Parathyroid adenoma (tissue), 2 donors: ENCODE data around the gene KIRREL2.
A peak's percentile ranks its signal among the peaks of the same experiment; 100 is the strongest.

Source experiments
- H2AFZ ChIP-seq: fragments of 300-600 bp; sonication (generic); one replicate; pipeline ENCODE4 v1.7.0; 2017; ENCODE audit warnings: antibody characterized with exemption, mild to moderate bottlenecking
- H3K27ac ChIP-seq: fragments of 300-600 bp; sonication (generic); one replicate; pipeline ENCODE4 v1.7.0; 2017
- H3K27me3 ChIP-seq: fragments of 300-600 bp; sonication (generic); one replicate; pipeline ENCODE4 v1.7.0; 2017; ENCODE audit warnings: low read length; ENCODE audit not compliant: control insufficient read depth, insufficient read depth
- H3K36me3 ChIP-seq: fragments of 300-600 bp; sonication (generic); one replicate; pipeline ENCODE4 v1.7.0; 2017; ENCODE audit warnings: low read length; ENCODE audit not compliant: control insufficient read depth, insufficient read depth
- H3K4me1 ChIP-seq: fragments of 300-600 bp; sonication (generic); one replicate; pipeline ENCODE4 v1.7.0; 2017; ENCODE audit warnings: control low read depth
- H3K4me2 ChIP-seq: fragments of 300-600 bp; sonication (generic); one replicate; pipeline ENCODE4 v1.7.0; 2017; ENCODE audit warnings: low read length
- H3K4me3 ChIP-seq: fragments of 300-600 bp; sonication (generic); one replicate; pipeline ENCODE4 v1.7.0; 2017; ENCODE audit warnings: low read depth, low read length
- H3K79me2 ChIP-seq: fragments of 300-600 bp; sonication (generic); one replicate; pipeline ENCODE4 v1.7.0; 2017; ENCODE audit warnings: control low read depth
- H3K9ac ChIP-seq: fragments of 300-600 bp; sonication (generic); one replicate; pipeline ENCODE4 v1.7.0; 2017; ENCODE audit warnings: mild to moderate bottlenecking
- H3K9me3 ChIP-seq: fragments of 300-600 bp; sonication (generic); one replicate; pipeline ENCODE4 v1.7.0; 2017; ENCODE audit warnings: low read length; ENCODE audit not compliant: control insufficient read depth
- TF ChIP-seq, protein P1 (sequence below): fragments of 300-600 bp; sonication (generic); IDR thresholded peaks from one replicate; pipeline ENCODE4 v1.7.0; 2017; ENCODE audit warnings: antibody characterized with exemption, mild to moderate bottlenecking
- donor health status: primary hyperparathyroidism.

Gene KIRREL2

DNA sequence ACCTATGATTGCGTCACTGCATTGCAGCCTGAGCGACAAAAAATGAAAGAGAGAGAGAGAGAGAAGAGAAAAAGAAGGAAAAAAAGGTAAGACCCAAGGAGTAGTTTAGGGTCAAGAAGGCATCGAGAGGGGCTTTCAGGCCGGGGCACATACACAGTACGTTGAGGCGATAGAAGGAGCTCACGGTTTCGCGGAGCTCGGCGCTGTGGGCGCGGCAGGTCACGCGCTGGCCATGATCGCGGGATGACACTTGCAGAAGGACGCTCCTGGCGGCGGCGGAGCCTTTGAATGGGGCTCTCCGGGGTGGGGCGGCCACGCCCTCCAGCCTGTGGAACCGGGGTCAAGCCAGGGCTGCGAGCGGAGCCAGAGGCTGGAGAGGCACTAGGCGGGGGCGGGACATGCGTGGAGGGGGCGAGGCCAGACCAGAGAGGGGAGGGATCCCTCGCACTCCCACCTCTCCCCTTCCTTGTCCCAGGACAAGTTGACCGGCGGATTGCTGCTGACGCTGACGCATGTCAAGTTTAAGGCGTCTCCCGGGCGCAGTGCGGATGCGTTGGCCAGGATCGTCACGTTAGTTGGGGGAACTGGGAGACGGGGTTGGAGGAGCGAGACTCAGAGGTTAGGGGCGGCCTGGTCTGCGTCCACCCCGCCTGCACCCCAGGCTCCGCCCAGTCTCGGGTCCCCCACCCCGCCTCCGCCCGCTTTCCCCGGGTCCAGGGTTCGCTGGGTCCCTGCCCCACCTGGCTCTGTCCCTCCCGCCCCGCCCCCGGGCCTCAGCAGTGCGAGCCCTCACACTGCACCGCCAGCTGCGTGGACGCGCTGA, 11.3 kb upstream of the KIRREL2 start:
- TF ChIP-seq, protein P1, sequence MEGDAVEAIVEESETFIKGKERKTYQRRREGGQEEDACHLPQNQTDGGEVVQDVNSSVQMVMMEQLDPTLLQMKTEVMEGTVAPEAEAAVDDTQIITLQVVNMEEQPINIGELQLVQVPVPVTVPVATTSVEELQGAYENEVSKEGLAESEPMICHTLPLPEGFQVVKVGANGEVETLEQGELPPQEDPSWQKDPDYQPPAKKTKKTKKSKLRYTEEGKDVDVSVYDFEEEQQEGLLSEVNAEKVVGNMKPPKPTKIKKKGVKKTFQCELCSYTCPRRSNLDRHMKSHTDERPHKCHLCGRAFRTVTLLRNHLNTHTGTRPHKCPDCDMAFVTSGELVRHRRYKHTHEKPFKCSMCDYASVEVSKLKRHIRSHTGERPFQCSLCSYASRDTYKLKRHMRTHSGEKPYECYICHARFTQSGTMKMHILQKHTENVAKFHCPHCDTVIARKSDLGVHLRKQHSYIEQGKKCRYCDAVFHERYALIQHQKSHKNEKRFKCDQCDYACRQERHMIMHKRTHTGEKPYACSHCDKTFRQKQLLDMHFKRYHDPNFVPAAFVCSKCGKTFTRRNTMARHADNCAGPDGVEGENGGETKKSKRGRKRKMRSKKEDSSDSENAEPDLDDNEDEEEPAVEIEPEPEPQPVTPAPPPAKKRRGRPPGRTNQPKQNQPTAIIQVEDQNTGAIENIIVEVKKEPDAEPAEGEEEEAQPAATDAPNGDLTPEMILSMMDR = no peak
- no peak overlapping the region for H3K27ac ChIP-seq
- no peak overlapping the region for H3K4me3 ChIP-seq
- no peak overlapping the region for H2AFZ ChIP-seq
- H3K9me3 ChIP-seq = no peaks in the 10 kb centered on the region
- peaks cover 11% of the 10 kb centered on the region for H3K27me3 ChIP-seq
- H3K4me2 ChIP-seq = no peak overlapping the region
- H3K4me1 ChIP-seq = peaks cover 14% of the 10 kb centered on the region
- no peak overlapping the region for H3K9ac ChIP-seq
- no peaks in the 10 kb centered on the region for H3K36me3 ChIP-seq
- H3K79me2 ChIP-seq = no peaks in the 10 kb centered on the region

DNA sequence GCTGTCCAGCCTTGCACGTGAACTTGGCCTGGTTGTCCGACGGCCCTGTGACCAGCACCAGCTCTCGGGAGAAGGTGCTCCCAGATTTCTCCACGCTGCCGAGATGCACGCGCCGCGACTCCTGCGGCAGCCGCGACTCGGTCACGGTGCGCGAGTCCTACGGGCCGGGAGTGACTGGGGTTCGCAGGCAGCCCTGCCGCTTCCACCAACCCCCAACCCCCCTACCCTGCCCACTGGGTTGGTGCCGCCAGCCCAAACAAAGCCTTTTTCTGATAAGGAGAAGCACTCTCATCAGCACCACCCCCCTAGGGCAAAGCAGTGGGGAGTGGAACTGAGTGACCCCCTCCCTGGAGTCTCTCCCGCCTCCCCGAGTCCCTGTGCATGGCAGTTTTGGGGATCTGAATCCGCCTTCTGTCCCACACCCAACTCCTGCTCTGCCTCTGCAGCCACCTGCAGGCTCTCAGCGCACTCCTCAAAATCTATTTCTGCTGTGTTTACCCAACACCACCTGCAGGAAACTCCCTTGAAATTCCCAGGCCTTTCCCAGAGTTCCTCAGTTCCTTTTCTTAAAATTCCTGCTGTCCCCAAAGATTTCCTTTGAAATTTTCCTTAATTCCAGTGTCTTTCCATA, 10.6 kb upstream of the KIRREL2 start:
- Histone ChIP-seq H3K9ac (no peak overlapping the region), H3K27me3 (peaks cover 11% of the 10 kb centered on the region), H3K4me2 (no peak overlapping the region), H3K4me3 (no peak overlapping the region), H3K9me3 (no peaks in the 10 kb centered on the region), H3K27ac (no peak overlapping the region), H2AFZ (no peak overlapping the region), H3K36me3 (no peaks in the 10 kb centered on the region), H3K79me2 (no peaks in the 10 kb centered on the region), H3K4me1 (peaks cover 20% of the 10 kb centered on the region)
- TF ChIP-seq, protein P1 = no peak

DNA sequence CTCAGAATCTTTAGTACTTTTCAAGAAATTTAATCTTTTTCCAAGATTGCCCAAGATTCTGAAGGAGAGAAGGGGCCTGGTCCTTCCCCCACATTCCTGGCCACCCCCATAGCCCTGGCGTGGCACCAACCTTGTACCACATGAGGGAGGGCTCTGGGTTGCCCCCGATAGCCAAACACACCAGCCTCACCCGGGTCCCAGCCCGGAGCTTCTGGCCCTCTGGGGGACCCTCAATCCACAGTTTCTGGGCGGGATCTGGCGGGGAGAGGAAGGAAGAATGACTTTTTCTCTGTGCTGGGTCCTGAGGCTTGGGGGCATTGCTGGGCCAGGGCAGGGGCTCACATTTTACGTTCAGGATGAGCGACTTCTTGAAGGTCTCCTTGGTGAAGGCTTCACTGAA, 8.8 kb upstream of the KIRREL2 start:
- Histone ChIP-seq H3K4me2 (no peak overlapping the region), H3K9me3 (no peaks in the 10 kb centered on the region), H3K27me3 (peaks cover 11% of the 10 kb centered on the region), H2AFZ (no peak overlapping the region), H3K4me1 (peaks cover 37% of the 10 kb centered on the region), H3K79me2 (no peaks in the 10 kb centered on the region), H3K27ac (no peak overlapping the region), H3K9ac (no peak overlapping the region), H3K36me3 (no peaks in the 10 kb centered on the region), H3K4me3 (no peak overlapping the region)
- TF ChIP-seq, protein P1 = no peak

DNA sequence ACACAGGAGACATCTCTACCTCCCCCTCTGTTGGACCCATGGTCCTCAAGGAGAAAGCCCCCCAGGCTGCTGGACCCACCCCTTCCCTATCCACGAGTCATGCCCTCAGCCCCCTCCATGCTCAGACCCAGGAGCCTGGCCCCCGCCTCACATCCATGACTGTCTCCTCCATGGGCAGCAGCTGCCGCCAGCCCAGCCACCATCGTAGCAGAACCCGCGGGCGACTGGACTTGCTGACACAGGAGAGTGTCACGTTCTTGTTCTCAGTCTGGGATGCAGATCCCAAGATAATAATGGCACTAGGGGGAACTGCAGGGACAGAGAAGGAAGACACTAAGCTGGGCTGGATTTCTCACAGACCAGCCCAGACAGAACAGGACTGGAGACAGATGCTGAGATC, 8.2 kb upstream of the KIRREL2 start:
- H2AFZ ChIP-seq = peak overlapping the region; percentile 72
- peaks cover 11% of the 10 kb centered on the region for H3K27me3 ChIP-seq
- H3K9me3 ChIP-seq = no peaks in the 10 kb centered on the region
- H3K4me1 ChIP-seq = peaks cover 43% of the 10 kb centered on the region
- TF ChIP-seq, protein P1 = peak; percentile 16
- H3K36me3 ChIP-seq = no peaks in the 10 kb centered on the region
- H3K79me2 ChIP-seq = no peaks in the 10 kb centered on the region
- peak overlapping the region; percentile 67 for H3K27ac ChIP-seq
- no peak overlapping the region for H3K4me2 ChIP-seq
- H3K9ac ChIP-seq = no peak overlapping the region
- no peak overlapping the region for H3K4me3 ChIP-seq
